OCI-LY7 (cell line): ENCODE measurements around the gene SH2D3C. TPM values are rescaled to one million over a fixed set of nuclear protein-coding genes. Genes with fewer than 3 reads are reported as not detected.

ENCODE experiments used
- BruUV-seq: library from RNA; stranded (reverse); fragments of 400-500 nt; replicated peaks from 2 replicates; lab custom pipeline; 2021; lab: Mats Ljungman, UMichigan
- CTCF ChIA-PET: fragments of 300-600 bp; sonication (Branson Sonifier 250); formaldehyde crosslinking; loops from one replicate; lab custom pipeline; 2022; ENCODE audit warnings: antibody characterized with exemption; ENCODE audit not compliant: unreplicated experiment; lab: Charles Lee
- POLR2A ChIA-PET: fragments of 300-600 bp; sonication (Branson Sonifier 250); formaldehyde crosslinking; loops from one replicate; lab custom pipeline; 2022; ENCODE audit warnings: antibody characterized with exemption; lab: Charles Lee
- DNase-seq: peaks from one replicate; pipeline ENCODE4 v3.0.0-alpha.2; 2015; ENCODE audit warnings: low spot score
- H2AFZ ChIP-seq: fragments of 200-600 bp; sonication (generic), shearing (Covaris generic); 2 replicates; pipeline ENCODE4 v1.6.1; 2014; ENCODE audit warnings: mild to moderate bottlenecking, antibody characterized with exemption, low read length, moderate library complexity
- H3K27ac ChIP-seq: fragments of 200-600 bp; sonication (generic); 2 replicates; pipeline ENCODE4 v1.5.1; 2014; ENCODE audit warnings: mixed run types, low read depth, mild to moderate bottlenecking, moderate library complexity, low read length, inconsistent platforms; ENCODE audit not compliant: poor library complexity, severe bottlenecking
- H3K36me3 ChIP-seq: fragments of 200-600 bp; sonication (generic); 2 replicates; pipeline ENCODE4 v1.6.1; 2014; ENCODE audit warnings: mild to moderate bottlenecking, antibody characterized with exemption, low read length, moderate library complexity, mixed read lengths; ENCODE audit not compliant: insufficient read depth
- H3K4me1 ChIP-seq: fragments of 200-600 bp; sonication (generic); 2 replicates; pipeline ENCODE4 v1.5.1; 2014; ENCODE audit warnings: mild to moderate bottlenecking, low read length; ENCODE audit not compliant: insufficient read depth, poor library complexity, severe bottlenecking
- H3K4me2 ChIP-seq: fragments of 200-600 bp; sonication (generic); 2 replicates; pipeline ENCODE4 v1.6.1; 2014; ENCODE audit warnings: mild to moderate bottlenecking, low read length
- H3K4me3 ChIP-seq: fragments of 200-600 bp; sonication (generic); 2 replicates; pipeline ENCODE4 v1.5.1; 2014; ENCODE audit warnings: mild to moderate bottlenecking, low read depth, low read length; ENCODE audit not compliant: poor library complexity, severe bottlenecking
- H3K79me2 ChIP-seq: fragments of 200-600 bp; sonication (generic); 2 replicates; pipeline ENCODE4 v1.6.1; 2016; ENCODE audit warnings: low read depth, mild to moderate bottlenecking, low read length, moderate library complexity, mixed read lengths; ENCODE audit not compliant: insufficient read depth
- H3K9me2 ChIP-seq: fragments of 200-600 bp; sonication (generic); 2 replicates; pipeline ENCODE4 v1.6.1; 2016; ENCODE audit warnings: mild to moderate bottlenecking, low read length, mixed read lengths; ENCODE audit not compliant: insufficient read depth
- H3K9me3 ChIP-seq: fragments of 200-600 bp; sonication (generic); 2 replicates; pipeline ENCODE4 v1.6.1; 2014; ENCODE audit warnings: mild to moderate bottlenecking, mixed run types, low read length, mixed read lengths
- H4K20me1 ChIP-seq: fragments of 200-600 bp; sonication (generic); 2 replicates; pipeline ENCODE4 v1.6.1; 2014; ENCODE audit warnings: mild to moderate bottlenecking, antibody characterized with exemption, low read length, moderate library complexity, mixed read lengths; ENCODE audit not compliant: insufficient read depth
- EZH2phosphoT487 ChIP-seq: fragments of 200-600 bp; sonication (generic); IDR thresholded peaks from 2 replicates; pipeline ENCODE4 v1.6.1; 2018; ENCODE audit warnings: low read depth, borderline replicate concordance, mild to moderate bottlenecking, mixed run types, antibody characterized with exemption, low read length, moderate library complexity, mixed read lengths
- intact Hi-C: fragments of 100-400 bp; cut with micrococcal nuclease; formaldehyde crosslinking; loops from one replicate; pipeline ENCODE4 v1.10.0; 2022; ENCODE audit not compliant: unreplicated experiment
- total RNA-seq, 2 experiments: library from RNA; depleted of rRNA in 1 of 2; stranded (reverse); fragments of >200 nt in 1 of 2; shearing (Covaris generic) in 1 of 2; gene quantifications; 2 replicates each; pipeline ENCODE4 v1.2.3, GENCODE V29; 2014 to 2022
- TF ChIP-seq, protein P1 (sequence below): fragments of 200-600 bp; sonication (generic); conservative IDR thresholded peaks from 2 replicates; pipeline ENCODE4 v1.5.1; 2014; ENCODE audit warnings: mild to moderate bottlenecking, antibody characterized with exemption, low read length, moderate library complexity, mixed read lengths

SH2D3C gene
- total RNA-seq, 2 experiments from 2014 or later = 40.0 to 45.7 TPM

DNA sequence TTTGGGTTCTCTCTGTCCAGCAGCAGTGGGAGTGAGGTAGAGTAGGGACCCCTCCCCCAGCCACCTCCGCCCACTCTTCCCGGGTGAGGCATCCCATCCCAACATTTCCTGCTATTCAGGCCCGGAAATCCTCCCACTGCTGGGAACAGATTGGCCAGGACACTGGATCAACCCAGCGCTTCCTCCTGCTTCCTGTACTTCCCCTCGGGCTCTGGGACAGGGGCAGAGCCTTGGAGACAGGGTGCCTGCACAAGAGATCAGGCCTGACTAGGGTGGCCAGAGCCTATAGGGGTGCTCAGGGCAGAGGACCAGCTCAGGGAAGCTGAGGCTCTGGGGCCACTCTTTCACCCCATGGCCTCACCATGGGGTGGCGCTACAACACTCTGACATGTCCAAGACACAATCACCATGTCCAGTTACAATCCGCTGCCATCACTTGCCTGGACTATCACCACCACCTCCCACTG is 14.5 kb downstream of the SH2D3C start:
- POLR2A ChIA-PET = no interaction called here
- H4K20me1 ChIP-seq = no peaks in the 10 kb centered on the region
- intact Hi-C loops = loop anchor here (1.0 kb wide), 2 partner anchors 12 to 21 kb away; no protein-coding TSS in a partner anchor
- TF ChIP-seq, protein P1, sequence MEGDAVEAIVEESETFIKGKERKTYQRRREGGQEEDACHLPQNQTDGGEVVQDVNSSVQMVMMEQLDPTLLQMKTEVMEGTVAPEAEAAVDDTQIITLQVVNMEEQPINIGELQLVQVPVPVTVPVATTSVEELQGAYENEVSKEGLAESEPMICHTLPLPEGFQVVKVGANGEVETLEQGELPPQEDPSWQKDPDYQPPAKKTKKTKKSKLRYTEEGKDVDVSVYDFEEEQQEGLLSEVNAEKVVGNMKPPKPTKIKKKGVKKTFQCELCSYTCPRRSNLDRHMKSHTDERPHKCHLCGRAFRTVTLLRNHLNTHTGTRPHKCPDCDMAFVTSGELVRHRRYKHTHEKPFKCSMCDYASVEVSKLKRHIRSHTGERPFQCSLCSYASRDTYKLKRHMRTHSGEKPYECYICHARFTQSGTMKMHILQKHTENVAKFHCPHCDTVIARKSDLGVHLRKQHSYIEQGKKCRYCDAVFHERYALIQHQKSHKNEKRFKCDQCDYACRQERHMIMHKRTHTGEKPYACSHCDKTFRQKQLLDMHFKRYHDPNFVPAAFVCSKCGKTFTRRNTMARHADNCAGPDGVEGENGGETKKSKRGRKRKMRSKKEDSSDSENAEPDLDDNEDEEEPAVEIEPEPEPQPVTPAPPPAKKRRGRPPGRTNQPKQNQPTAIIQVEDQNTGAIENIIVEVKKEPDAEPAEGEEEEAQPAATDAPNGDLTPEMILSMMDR = peak; percentile 67
- no peak for TF ChIP-seq EZH2phosphoT487
- CTCF ChIA-PET = no interaction called here
- no peaks in the 10 kb centered on the region for H3K9me2 ChIP-seq
- 0 out of 2 replicates have a peak, but pooled peaks cover 3% of the 10 kb centered on the region for H3K79me2 ChIP-seq
- no peak overlapping the region for H3K4me3 ChIP-seq
- no TSS peak for BruUV-seq
- H3K36me3 ChIP-seq = peaks cover 57% of the 10 kb centered on the region
- no peak overlapping the region for H3K4me2 ChIP-seq
- no peak overlapping the region for H2AFZ ChIP-seq
- no peaks in the 10 kb centered on the region for H3K9me3 ChIP-seq
- H3K4me1 ChIP-seq = peaks cover 14% of the 10 kb centered on the region
- peak; percentile 51 for DNase-seq
- no peak overlapping the region for H3K27ac ChIP-seq

DNA sequence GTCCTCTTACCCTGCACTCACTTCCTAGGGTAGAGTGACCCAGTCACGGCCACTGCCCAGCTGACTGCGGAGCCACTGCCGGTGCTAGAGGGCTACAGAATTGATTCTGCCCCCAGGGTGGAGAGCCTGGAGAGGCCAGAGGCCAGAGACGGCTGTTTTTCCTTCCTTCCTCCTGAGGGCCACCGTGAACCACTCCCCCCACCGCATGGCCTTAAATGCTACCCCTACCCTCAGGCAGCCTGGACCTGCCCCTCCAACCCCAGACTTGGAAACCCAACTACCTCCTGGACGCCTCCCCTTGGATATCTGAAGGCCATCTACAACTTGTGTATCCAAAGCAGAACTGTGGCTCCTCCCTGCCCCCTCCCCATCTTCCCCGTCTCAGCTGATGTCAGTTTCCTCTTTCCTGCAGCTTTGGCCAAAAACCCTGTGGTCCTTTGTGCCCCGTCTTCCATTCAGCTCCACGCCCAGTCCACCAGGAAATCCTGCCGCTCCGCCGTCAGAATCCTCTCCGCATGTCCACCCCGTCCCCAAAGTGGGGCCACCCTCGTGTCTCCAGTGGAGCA is 16.3 kb downstream of the SH2D3C start:
- intact Hi-C loops = no loop called here
- Histone ChIP-seq H3K4me2 (no peak overlapping the region), H3K27ac (no peak overlapping the region), H3K36me3 (peaks cover 50% of the 10 kb centered on the region), H3K9me3 (no peaks in the 10 kb centered on the region), H3K79me2 (no peaks in the 10 kb centered on the region), H3K4me3 (no peak overlapping the region), H4K20me1 (no peaks in the 10 kb centered on the region), H2AFZ (no peak overlapping the region), H3K4me1 (peaks cover 2% of the 10 kb centered on the region), H3K9me2 (no peaks in the 10 kb centered on the region)
- no peak for DNase-seq
- no TSS peak for BruUV-seq
- TF ChIP-seq, protein P1 = no peak
- no peak for TF ChIP-seq EZH2phosphoT487
- POLR2A ChIA-PET = no interaction called here
- CTCF ChIA-PET = no interaction called here

DNA sequence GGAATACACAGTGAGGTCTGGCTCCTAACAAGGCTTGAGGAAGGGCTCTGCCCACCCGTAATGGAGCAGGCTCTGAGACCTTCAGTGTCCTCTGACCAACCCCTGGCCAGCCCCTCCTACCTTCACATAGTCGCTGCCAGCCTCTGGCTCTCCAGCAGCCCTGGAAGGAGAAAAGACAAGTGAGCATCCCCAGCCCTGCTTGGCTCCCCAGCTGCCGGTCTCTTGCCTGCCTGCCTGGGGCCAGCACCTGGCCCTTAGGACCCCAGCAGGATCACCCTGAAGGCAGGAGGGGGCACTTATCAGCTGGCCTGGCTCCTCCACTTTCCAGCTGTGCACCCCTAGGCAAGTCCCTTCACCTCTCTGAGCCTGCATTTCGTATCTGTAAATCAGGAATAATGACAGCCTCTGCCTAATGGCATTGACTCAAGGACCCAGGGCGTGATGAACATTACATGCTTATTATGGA is 16.9 kb downstream of the SH2D3C start:
- no peak overlapping the region for H3K27ac ChIP-seq
- no peak overlapping the region for H2AFZ ChIP-seq
- no peaks in the 10 kb centered on the region for H4K20me1 ChIP-seq
- no peaks in the 10 kb centered on the region for H3K9me2 ChIP-seq
- no peak overlapping the region for H3K4me3 ChIP-seq
- TF ChIP-seq EZH2phosphoT487 = no peak
- TF ChIP-seq, protein P1 = no peak
- no peaks in the 10 kb centered on the region for H3K4me1 ChIP-seq
- H3K9me3 ChIP-seq = no peaks in the 10 kb centered on the region
- ChIA-PET CTCF (no interaction called here), POLR2A (no interaction called here)
- no TSS peak for BruUV-seq
- DNase-seq = no peak
- intact Hi-C loops = no loop called here
- no peaks in the 10 kb centered on the region for H3K79me2 ChIP-seq
- H3K36me3 ChIP-seq = peaks cover 43% of the 10 kb centered on the region
- no peak overlapping the region for H3K4me2 ChIP-seq
